Naive thymus-derived CD8-positive, alpha-beta T cell (primary cell): ENCODE results near the gene TMEM8B. TPM values are rescaled to one million over a fixed set of nuclear protein-coding genes. Genes with fewer than 3 reads are reported as not detected.

ENCODE experiments used
- ATAC-seq, 2 donors: fragments of 150-1000 bp; cut with Tn5 transposase in 1 of 2; sonication (Bioruptor Pico), chemical (Tn5 transposase) in 1 of 2; 1 replicate in 1 of 2; 2 replicates in 1 of 2; pipeline ENCODE4 v1.10.0; 2021; ENCODE audit warnings: mild to moderate bottlenecking in 2 of 2, moderate library complexity in 2 of 2
- POLR2A ChIA-PET: fragments of 350-600 bp; sonication (Branson Sonifier 250); formaldehyde crosslinking; loops from one replicate; lab custom pipeline; 2021; ENCODE audit warnings: antibody characterized with exemption; lab: Charles Lee
- DNase-seq, 10 donors: peaks; one replicate each; pipeline versions ENCODE4 v3.0.0 to v3.0.0-alpha.2; 2020 to 2022
- H3K27ac Mint-ChIP-seq, 10 donors: one replicate each; pipeline ENCODE4 v1.8.0; 2020 to 2022; ENCODE audit warnings: mild to moderate bottlenecking in 10 of 10, mixed read lengths in 10 of 10, moderate library complexity in 4 of 10, inconsistent platforms in 1 of 10
- H3K27me3 Mint-ChIP-seq, 5 donors: one replicate each; pipeline ENCODE4 v1.8.0; 2021 to 2022; ENCODE audit warnings: mixed read lengths in 5 of 5
- H3K36me3 Mint-ChIP-seq, 3 donors: one replicate each; pipeline ENCODE4 v1.8.0; 2020 to 2022; ENCODE audit warnings: mixed read lengths in 3 of 3, mild to moderate bottlenecking in 2 of 3, inconsistent platforms in 1 of 3
- H3K4me1 Mint-ChIP-seq, 4 donors: one replicate each; pipeline ENCODE4 v1.8.0; 2021 to 2022; ENCODE audit warnings: mixed read lengths in 4 of 4
- H3K4me3 Mint-ChIP-seq, 10 donors: one replicate each; pipeline ENCODE4 v1.8.0; 2020 to 2022; ENCODE audit warnings: mild to moderate bottlenecking in 10 of 10, mixed read lengths in 10 of 10, moderate library complexity in 6 of 10, inconsistent platforms in 1 of 10
- H3K9me3 Mint-ChIP-seq, 9 donors: one replicate each; pipeline ENCODE4 v1.8.0; 2020 to 2022; ENCODE audit warnings: mixed read lengths in 9 of 9, mild to moderate bottlenecking in 3 of 9, inconsistent platforms in 1 of 9, moderate library complexity in 1 of 9
- polyA plus RNA-seq, 3 donors: library from polyadenylated mRNA; unstranded; fragments of 300-500 nt; fragmentation: Illumina TruSeq; gene quantifications; one replicate each; pipeline ENCODE4 v1.2.3, GENCODE V29; 2021
- total RNA-seq, 8 experiments: library from RNA in 2 of 8; stranded (reverse) in 2 of 8; gene quantifications; one replicate each; pipeline ENCODE4 v1.2.3 and lab custom pipeline; 2021 to 2026

TMEM8B gene
- total and polyA plus RNA-seq, 5 experiments from 2014 or later: 1.5 to 10.2 (median 2.4) TPM

DNA sequence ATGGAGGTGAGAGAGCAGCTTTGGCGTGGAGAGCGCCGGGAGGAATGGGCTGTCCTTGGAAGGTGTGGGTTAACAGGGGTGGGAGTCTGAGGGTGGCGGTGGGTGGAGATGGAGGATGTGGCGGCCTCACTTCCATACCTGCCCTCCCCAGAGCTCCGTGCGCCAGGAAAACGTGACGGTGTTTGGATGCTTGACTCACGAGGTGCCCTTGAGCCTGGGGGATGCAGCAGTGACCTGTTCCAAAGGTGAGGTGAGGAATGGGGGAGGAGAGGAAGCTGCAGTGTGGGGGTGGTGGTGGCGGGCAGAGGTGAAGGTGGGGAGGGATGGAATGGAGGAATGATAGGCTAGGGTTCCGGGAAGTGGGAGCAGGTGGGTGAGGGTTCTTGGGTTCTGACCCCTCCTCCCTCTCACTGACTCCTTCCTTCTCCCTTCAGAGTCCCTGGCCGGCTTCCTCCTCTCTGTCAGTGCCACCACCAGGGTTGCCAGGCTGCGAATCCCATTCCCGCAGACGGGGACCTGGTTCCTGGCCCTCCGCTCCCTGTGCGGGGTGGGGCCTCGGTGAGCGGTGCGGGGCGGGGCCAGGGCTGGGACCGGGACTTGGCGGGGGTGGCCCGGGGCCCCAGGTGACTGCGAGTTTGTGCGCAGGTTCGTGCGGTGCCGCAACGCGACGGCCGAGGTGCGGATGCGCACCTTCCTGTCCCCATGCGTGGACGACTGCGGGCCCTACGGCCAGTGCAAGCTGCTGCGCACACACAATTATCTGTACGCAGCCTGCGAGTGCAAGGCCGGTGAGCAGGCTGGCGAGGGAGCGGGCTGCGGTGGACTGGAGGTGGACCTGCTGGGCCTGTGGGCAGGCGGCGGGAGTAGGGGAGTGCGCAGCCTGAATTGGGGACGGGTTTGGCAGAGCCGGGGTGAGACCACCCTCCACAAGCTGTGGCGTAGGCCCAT, 17.1 kb downstream of the TMEM8B start:
- POLR2A ChIA-PET: interaction anchor here (1.1 kb wide), 1 partner anchor 32 kb away, joined by 3 read pairs; the partner anchor contains the start of gene HINT2
- ATAC-seq (no peak), DNase-seq (no peak)
- H3K4me3 Mint-ChIP-seq: peak overlapping the region in 6 of 10 donors; percentile 46 to 78 (median 57)
- H3K27ac Mint-ChIP-seq: peak overlapping the region in 8 of 10 donors; percentile 1 to 79 (median 64)
- H3K4me1 Mint-ChIP-seq: peaks cover 10 to 56% (median 23%) of the 10 kb centered on the region in 4 donors
- H3K27me3 Mint-ChIP-seq: no peaks in the 10 kb centered on the region
- no peaks in the 10 kb centered on the region for H3K9me3 Mint-ChIP-seq
- peaks cover 5 to 17% (median 6%) of the 10 kb centered on the region in 3 donors for H3K36me3 Mint-ChIP-seq

DNA sequence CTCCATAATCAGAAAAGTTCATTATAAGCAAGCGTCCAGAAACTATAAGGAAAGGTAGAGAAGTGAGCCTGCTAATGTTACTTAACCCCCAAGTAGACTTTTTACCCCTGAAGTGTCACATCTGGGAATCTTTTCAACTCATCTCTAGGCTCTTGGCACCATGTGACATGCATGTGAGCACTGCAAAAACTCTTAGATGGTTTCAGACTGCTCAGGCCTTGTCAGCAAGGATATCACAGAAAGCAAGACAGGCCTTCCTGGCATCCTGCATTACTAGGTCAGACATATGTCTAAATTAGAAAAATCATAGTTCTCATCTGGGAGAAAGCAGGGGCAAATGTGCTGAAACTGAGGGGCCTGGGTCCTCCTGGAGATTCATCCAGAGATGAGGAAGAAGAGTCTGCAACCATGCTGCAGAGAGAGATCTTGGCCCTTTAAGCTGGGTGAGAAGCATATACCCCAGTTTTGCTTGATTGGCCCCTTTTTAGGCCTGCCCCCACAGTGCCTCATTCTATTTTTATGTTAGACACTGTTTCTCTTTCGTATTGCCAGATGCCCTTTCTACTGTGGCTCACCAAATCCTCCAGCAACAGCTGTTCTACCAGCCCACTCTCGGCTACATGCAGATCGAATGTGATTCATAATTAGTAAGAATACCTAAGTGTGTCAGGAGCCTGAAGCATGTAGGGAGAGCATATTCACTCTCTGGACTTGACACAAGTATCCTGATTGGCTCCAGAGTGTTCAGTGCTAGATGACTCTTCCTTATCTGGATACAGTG, 19.0 kb downstream of the TMEM8B start:
- Mint-ChIP-seq H3K4me3 (peak overlapping the region in 1 of 10 donors; percentile 20), H3K9me3 (no peaks in the 10 kb centered on the region)

DNA sequence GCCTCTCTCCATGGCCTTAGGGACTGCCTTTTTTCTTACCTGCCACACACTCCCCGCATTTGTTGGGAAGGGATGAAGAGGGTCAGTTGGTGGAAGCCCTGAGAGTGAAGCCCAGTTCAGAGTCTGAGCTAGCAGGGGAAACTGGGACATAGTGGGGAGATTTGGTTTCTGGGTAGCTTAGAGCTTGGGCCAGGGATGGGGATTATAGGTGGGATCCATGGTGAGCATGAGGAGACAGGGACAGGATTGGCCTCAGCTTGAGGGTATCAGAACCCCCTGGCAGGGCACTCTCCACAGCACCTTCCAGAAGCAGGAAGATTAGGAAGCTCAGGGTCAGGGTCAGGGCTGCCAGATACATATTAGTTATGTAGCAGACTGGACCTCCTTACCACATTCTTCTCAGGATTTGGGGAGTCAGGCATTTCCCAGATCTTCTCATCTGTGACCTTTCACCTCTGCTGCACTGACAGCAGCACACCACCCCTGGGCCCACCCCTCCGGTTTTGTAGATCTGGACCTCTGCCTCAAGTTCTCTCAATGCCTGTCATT, 23.3 kb downstream of the TMEM8B start:
- Mint-ChIP-seq H3K9me3 (no peaks in the 10 kb centered on the region), H3K4me1 (peaks cover 0 to 14% (median 2%) of the 10 kb centered on the region in 4 donors), H3K27ac (no peak overlapping the region), H3K27me3 (no peaks in the 10 kb centered on the region), H3K36me3 (peaks cover 5 to 12% (median 6%) of the 10 kb centered on the region in 3 donors), H3K4me3 (no peak overlapping the region)
- DNase-seq (peak in 1 of 10 donors; percentile 3), ATAC-seq (no peak)
- POLR2A ChIA-PET: no interaction called here

More for the DNA sequence above, 19.0 kb downstream of the TMEM8B start:
- DNase-seq (no peak), ATAC-seq (no peak)
- Mint-ChIP-seq H3K27me3 (no peaks in the 10 kb centered on the region), H3K27ac (no peak overlapping the region), H3K36me3 (peaks cover 5 to 17% (median 6%) of the 10 kb centered on the region in 3 donors), H3K4me1 (peaks cover 10 to 48% (median 22%) of the 10 kb centered on the region in 4 donors)
- POLR2A ChIA-PET: interaction anchor here (0.6 kb wide), 1 partner anchor 10 kb away, joined by 3 read pairs; no protein-coding TSS in a partner anchor

DNA sequence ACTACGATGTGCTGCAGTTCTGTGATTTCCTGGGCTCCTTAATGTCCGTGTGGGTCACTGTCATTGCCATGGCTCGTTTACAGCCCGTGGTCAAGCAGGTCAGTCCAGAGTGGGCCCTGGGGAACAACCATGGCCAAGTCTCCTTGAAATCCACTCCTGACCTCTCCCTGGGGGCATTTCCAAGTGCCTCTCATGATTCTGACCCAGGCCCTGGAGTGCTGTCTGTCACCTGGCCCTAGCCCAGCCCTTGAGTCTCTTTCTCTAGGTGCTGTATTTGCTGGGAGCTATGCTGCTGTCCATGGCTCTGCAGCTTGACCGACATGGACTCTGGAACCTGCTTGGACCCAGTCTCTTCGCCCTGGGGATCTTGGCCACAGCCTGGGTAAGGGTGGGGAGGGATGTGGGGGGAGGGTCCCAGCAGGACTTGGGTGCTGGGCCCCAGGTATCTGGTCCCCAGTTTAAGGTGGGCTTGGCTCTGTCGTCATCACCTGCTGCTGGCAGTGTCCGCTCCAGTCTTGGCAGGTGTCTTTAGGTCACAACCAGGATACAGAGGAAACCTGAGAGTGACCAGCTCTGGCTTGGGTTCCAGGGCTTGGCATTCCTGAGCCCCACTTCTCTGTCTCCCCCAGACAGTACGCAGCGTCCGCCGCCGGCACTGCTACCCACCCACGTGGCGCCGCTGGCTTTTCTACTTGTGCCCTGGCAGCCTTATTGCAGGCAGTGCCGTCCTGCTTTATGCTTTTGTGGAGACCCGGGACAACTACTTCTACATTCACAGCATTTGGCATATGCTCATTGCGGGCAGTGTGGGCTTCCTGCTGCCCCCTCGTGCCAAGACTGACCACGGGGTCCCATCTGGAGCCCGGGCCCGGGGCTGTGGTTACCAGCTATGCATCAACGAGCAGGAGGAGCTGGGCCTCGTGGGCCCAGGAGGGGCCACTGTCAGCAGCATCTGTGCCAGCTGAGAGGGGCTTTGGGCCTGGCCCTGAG, 24.1 kb downstream of the TMEM8B start:
- H3K27ac Mint-ChIP-seq: no peak overlapping the region
- H3K27me3 Mint-ChIP-seq: no peaks in the 10 kb centered on the region
- H3K4me3 Mint-ChIP-seq: no peak overlapping the region
- POLR2A ChIA-PET: no interaction called here
- DNase-seq (peak in 1 of 10 donors; percentile 10), ATAC-seq (no peak)
- no peaks in the 10 kb centered on the region for H3K9me3 Mint-ChIP-seq
- H3K36me3 Mint-ChIP-seq: peaks cover 0 to 6% (median 1%) of the 10 kb centered on the region in 3 donors
- peaks cover 0 to 6% (median 2%) of the 10 kb centered on the region in 4 donors for H3K4me1 Mint-ChIP-seq

DNA sequence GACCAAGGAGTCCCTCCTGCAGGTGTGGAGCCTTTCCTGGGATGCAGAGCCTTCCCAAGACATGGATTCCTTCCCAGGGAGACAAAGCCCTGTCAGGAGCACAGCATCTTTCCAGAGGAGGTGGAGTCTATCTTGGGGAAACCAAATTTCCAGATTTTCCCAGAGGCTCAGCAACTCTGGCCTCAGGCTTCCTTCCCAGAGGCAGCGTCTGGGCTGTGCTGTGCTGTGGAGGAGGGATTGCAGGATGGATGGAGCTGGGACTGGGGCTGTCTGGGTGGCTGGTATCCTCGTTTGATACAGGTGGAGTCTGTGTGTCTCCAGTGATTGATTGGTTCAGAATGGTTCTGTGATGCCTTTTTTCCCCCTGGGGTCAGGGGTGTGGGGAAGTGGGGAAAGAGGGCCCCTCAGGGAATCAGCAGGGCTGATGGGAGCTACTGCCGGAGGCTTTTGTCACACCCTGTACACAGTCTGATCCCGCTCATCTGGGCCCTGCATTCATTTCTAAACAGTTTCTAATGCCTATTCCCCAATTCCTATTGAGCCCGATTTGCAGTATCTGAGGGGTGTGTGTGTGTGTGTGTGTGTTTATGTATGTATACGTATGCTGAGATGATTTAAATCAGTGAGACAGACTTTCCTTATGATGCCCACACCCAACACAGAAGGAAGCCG, 25.2 kb downstream of the TMEM8B start:
- Mint-ChIP-seq H3K27ac (no peak overlapping the region), H3K36me3 (peaks cover 0 to 4% (median 0%) of the 10 kb centered on the region in 3 donors), H3K27me3 (no peaks in the 10 kb centered on the region), H3K4me3 (no peak overlapping the region), H3K9me3 (no peaks in the 10 kb centered on the region), H3K4me1 (peaks cover 2 to 8% (median 6%) of the 10 kb centered on the region in 4 donors)
- no peak for ATAC-seq
- POLR2A ChIA-PET: no interaction called here
- DNase-seq: no peak

DNA sequence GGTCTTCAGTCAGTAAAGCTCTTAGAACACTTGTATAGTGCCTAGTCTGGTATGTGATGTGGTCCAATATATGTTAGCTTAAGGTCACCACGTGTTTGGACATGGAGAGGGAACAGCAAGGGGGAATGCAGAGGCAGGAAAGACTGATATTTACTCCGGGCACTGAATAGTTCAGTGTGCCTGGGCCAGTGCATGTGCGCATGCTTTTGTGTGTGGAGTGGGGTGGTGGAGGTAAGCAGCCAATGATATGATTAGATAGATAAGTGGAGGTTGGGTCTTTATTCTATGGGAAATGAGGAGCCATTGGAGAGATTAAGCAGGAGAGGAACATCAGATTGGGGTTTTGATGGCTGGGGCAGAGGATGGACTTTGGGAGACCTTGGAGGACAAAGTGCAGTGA, 27.2 kb downstream of the TMEM8B start:
- H3K4me1 Mint-ChIP-seq: peaks cover 2 to 10% (median 6%) of the 10 kb centered on the region in 4 donors
- POLR2A ChIA-PET: no interaction called here
- no peak for ATAC-seq
- no peak overlapping the region for H3K27ac Mint-ChIP-seq
- no peak for DNase-seq
- peaks cover 0 to 3% (median 1%) of the 10 kb centered on the region in 5 donors for H3K27me3 Mint-ChIP-seq
- H3K9me3 Mint-ChIP-seq: no peaks in the 10 kb centered on the region
- no peaks in the 10 kb centered on the region for H3K36me3 Mint-ChIP-seq
- no peak overlapping the region for H3K4me3 Mint-ChIP-seq

DNA sequence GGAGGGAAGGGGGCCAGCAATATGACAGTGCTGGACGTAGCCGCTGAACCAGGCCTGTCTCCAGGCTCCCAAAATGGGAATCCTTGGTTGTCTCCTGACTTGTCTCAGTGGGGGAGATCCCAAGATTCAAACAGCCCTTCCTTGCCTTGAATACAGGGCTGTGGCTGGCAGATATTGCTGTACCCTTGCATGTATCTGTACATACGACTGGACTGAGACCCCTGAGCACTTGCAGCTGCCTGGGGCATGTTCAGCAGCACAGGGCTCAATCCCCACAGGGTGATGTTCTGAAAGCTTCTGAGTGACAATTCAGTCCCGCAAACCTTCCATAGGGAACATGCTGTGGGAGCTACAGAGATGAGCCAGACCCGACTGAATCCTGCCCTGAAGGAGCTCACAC, 27.9 kb downstream of the TMEM8B start:
- POLR2A ChIA-PET: no interaction called here
- no peaks in the 10 kb centered on the region for H3K9me3 Mint-ChIP-seq
- DNase-seq: peak in 1 of 10 donors; percentile 10

DNA sequence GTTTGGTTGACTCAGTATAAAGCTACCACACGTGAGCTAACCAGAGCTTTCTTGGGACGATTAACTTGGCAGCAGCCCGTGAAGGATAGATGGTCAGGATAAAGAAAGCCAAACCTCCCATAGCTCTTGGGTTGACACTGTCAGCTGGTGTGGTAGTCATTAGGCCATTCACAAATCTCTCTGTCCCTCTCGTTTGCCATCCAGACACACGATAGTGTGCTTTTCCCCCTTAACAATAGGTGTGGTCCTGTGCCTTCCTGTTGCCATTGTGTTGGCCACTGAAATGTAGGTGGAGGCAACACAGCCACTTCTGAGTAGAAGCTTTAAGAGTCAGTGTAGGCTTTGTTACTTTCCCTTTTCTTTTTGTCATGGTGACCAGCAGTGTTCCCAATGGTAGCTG, 29.4 kb downstream of the TMEM8B start:
- ATAC-seq (no peak), DNase-seq (no peak)
- no peak overlapping the region for H3K27ac Mint-ChIP-seq
- peaks cover 3 to 23% (median 12%) of the 10 kb centered on the region in 5 donors for H3K27me3 Mint-ChIP-seq
- H3K9me3 Mint-ChIP-seq: no peaks in the 10 kb centered on the region
- H3K36me3 Mint-ChIP-seq: no peaks in the 10 kb centered on the region
- no peak overlapping the region for H3K4me3 Mint-ChIP-seq
- POLR2A ChIA-PET: interaction anchor here (0.7 kb wide), 1 partner anchor 11 kb away, joined by 3 read pairs; no protein-coding TSS in a partner anchor
- peaks cover 2 to 10% (median 8%) of the 10 kb centered on the region in 4 donors for H3K4me1 Mint-ChIP-seq

More for the DNA sequence above, 27.9 kb downstream of the TMEM8B start:
- H3K4me3 Mint-ChIP-seq: no peak overlapping the region
- H3K4me1 Mint-ChIP-seq: peaks cover 2 to 10% (median 8%) of the 10 kb centered on the region in 4 donors
- peaks cover 3 to 10% (median 6%) of the 10 kb centered on the region in 5 donors for H3K27me3 Mint-ChIP-seq
- no peak for ATAC-seq
- no peaks in the 10 kb centered on the region for H3K36me3 Mint-ChIP-seq
- H3K27ac Mint-ChIP-seq: no peak overlapping the region

DNA sequence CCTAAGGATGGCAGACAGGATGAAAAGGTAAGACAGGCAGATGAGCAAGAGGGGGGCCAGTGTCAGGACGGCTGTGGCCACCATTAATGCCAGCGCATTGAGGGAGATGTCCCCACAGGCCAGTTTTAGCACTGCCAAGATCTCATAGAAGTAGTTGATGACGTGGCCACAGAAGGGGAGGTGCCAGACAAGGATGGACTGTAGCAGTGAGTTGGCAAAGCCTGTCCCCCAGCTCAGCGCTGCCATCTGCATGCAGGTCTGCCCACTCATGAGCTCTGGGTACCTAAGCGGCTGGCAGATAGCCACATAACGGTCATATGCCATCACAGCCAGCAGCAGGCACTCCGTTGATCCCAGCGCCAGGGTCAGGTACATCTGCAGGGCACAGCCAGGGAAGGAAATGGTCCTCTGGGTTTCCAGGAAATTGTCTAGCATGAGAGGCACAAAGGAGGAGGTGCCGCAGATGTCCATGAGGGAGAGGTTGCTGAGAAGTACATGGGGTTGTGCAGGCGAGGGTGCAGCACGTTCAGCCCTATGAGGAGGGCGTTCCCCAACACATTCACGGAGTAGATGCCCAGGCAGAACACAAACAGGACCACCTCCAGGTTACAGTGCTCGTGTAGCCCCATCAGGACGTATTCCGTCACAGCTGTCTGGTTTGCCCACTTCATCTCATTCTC, 30.4 kb downstream of the TMEM8B start:
- H3K36me3 Mint-ChIP-seq: no peaks in the 10 kb centered on the region
- H3K27me3 Mint-ChIP-seq: peaks cover 6 to 23% (median 16%) of the 10 kb centered on the region in 5 donors
- POLR2A ChIA-PET: no interaction called here
- DNase-seq: peak in 1 of 10 donors; percentile 14
- no peak overlapping the region for H3K4me3 Mint-ChIP-seq
- no peak overlapping the region for H3K27ac Mint-ChIP-seq
- peaks cover 2 to 10% (median 8%) of the 10 kb centered on the region in 4 donors for H3K4me1 Mint-ChIP-seq
- ATAC-seq: peak; percentile 38 to 52
- H3K9me3 Mint-ChIP-seq: no peaks in the 10 kb centered on the region

DNA sequence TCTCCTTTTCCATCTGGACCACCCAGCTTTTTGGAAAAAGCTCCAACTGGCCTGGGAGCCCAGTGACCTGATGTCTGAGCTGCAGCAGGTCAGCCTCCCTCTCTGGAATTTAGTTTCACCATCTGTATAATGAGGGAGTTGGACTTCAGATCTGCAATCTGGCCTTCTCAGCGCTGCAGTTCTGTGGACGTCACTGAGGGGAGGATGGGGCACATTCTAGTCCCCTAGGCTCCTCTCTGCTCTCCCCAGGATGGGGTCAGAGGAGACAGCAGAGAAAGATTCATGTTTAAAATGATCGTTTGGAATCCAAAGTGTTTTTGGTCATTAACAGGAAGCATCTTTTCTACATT, 30.9 kb downstream of the TMEM8B start:
- Mint-ChIP-seq H3K27ac (no peak overlapping the region), H3K27me3 (peaks cover 6 to 23% (median 18%) of the 10 kb centered on the region in 5 donors), H3K36me3 (no peaks in the 10 kb centered on the region), H3K9me3 (no peaks in the 10 kb centered on the region), H3K4me3 (no peak overlapping the region), H3K4me1 (peaks cover 2 to 10% (median 8%) of the 10 kb centered on the region in 4 donors)
- DNase-seq: no peak
- POLR2A ChIA-PET: no interaction called here
- ATAC-seq: no peak
